SIG-M5 treated with dmso at 0.1 percent for 504 hours (cell line): ENCODE data around the gene GPR180.

Source experiments
- DNase-seq: peaks from one replicate; lab custom pipeline; 2025; ENCODE audit not compliant: unreplicated experiment; lab: John Stamatoyannopoulos, UW

GPR180 gene

GRCh38 chr13:94640721-94641120, 39.1 kb downstream of the GPR180 start:
- no peak for DNase-seq

GRCh38 chr13:94641409-94641941, 39.8 kb downstream of the GPR180 start:
- peak; percentile 20 for DNase-seq

- no peak for DNase-seq
Observed at GRCh38 chr13:94646904-94647303, 45.2 kb downstream of the GPR180 start.

- no peak for DNase-seq
Observed at GRCh38 chr13:94656176-94656575, 54.5 kb downstream of the GPR180 start.

GRCh38 chr13:94656766-94657165, 55.1 kb downstream of the GPR180 start:
- DNase-seq = peak; percentile 24

GRCh38 chr13:94657167-94657566, 55.5 kb downstream of the GPR180 start:
- DNase-seq = no peak

- DNase-seq = peak; percentile 10
Observed at GRCh38 chr13:94658926-94659597, 57.4 kb downstream of the GPR180 start.

GRCh38 chr13:94659598-94659946, 57.9 kb downstream of the GPR180 start:
- no peak for DNase-seq

- DNase-seq = peak; percentile 13
Observed at GRCh38 chr13:94660695-94661326, 59.2 kb downstream of the GPR180 start.

GRCh38 chr13:94661406-94661805, 59.7 kb downstream of the GPR180 start:
- DNase-seq = no peak

GRCh38 chr13:94662274-94662945, 60.8 kb downstream of the GPR180 start:
- DNase-seq = no peak

- DNase-seq = no peak
Observed at GRCh38 chr13:94664889-94665288, 63.2 kb downstream of the GPR180 start.

GRCh38 chr13:94666065-94666464, 64.4 kb downstream of the GPR180 start:
- no peak for DNase-seq

GRCh38 chr13:94667190-94667589, 65.5 kb downstream of the GPR180 start:
- DNase-seq = no peak

GRCh38 chr13:94672400-94672799, 70.7 kb downstream of the GPR180 start:
- no peak for DNase-seq

- DNase-seq = no peak
Observed at GRCh38 chr13:94673851-94674250, 72.2 kb downstream of the GPR180 start.

GRCh38 chr13:94674609-94675348, 73.1 kb downstream of the GPR180 start:
- DNase-seq = peak; percentile 60

- DNase-seq = no peak
Observed at GRCh38 chr13:94677799-94678198, 76.1 kb downstream of the GPR180 start.

- no peak for DNase-seq
Observed at GRCh38 chr13:94678845-94679244, 77.2 kb downstream of the GPR180 start.

- no peak for DNase-seq
Observed at GRCh38 chr13:94679614-94680013, 78.0 kb downstream of the GPR180 start.

GRCh38 chr13:94682229-94682628, 80.6 kb downstream of the GPR180 start:
- no peak for DNase-seq
